Activated CD4-positive, alpha-beta T cell treated with anti-CD3 and anti-CD28 coated beads for 4 hours (primary cell): ENCODE results near the gene MAP2K2.

Experiments used
- DNase-seq, 2 donors: peaks; one replicate each; pipeline ENCODE4 v3.0.0-alpha.2; 2020

Gene MAP2K2

GRCh38 chr19:4097501-4097900 is 26.4 kb downstream of the MAP2K2 start:
- DNase-seq = no peak

DNA sequence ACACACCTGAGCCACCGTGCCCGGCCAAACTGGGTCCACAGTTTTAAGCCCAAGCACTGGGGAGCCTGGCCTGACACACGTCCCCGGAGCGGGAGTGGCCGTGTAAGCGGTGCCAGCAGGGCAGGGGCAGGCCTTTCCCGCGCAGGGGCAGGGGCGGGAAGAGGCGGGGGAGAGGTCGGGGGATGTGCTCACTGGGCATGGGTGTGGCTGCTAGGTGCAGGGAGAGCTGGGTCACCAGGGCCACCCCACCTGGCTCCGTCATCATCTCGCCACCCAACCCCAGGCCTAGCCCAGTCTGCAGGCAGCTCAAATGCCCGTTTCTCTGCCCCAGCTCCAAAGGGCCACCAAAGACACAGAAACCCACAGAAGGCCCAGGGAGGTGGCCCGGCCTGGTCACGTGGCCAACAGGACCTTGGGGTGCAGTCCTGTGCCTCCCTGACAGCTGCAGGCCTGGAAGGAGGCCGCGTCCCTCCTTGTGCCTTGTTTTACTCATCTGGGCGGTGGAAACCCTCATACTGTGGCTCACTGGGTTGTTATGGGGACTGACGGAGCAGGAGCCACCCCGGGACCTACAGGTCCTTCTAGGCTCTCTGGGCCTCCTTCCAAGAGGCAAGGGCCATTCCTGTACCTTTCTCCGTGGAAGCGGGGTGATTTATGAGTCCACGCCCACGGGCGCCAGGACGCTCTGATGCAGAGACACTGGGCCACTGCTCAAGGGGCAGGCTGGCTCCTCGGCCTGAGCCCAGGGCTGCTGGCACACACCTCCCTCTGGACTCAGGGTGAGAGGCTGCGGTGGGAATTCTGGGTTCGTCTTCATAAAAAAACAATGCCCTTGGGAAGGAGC is 27.7 kb downstream of the MAP2K2 start:
- no peak for DNase-seq

- no peak for DNase-seq
Measured at GRCh38 chr19:4095488-4095844, 28.5 kb downstream of the MAP2K2 start.

DNA sequence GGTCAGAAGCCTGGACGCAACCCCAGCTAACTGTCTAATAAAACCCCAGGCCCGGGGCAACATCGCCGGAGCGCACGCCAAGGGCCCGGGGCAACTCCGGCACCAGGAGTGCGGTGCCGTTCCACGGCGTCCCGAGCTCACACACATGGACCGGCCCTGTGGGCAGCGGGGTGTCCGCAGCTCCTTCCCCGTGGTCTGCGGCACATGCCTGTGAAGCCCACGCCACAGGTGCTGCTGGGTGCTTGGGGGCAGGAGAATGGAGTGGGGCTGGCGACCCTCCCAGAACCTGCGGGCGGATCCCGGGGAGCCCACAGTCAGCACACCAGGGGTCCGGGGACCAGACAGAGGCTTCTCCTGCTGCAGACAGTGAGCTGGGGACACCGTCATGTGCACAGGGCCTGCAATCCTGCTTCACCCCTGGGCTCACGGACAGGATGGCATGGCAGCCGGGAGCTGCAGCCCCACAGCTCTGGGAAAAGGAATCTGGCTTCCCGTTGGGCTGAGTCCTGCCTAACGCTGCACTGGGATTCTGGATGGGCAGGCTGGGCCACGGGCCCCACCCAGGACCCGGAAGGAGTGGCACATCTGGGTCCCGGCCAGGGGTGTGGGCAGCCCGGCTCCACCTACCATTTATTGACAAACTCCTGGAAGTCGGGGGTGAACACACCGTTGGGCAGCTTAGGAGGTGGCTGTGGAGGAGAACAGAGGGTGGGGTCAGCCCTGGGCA is 29.0 kb downstream of the MAP2K2 start:
- DNase-seq = no peak

DNA sequence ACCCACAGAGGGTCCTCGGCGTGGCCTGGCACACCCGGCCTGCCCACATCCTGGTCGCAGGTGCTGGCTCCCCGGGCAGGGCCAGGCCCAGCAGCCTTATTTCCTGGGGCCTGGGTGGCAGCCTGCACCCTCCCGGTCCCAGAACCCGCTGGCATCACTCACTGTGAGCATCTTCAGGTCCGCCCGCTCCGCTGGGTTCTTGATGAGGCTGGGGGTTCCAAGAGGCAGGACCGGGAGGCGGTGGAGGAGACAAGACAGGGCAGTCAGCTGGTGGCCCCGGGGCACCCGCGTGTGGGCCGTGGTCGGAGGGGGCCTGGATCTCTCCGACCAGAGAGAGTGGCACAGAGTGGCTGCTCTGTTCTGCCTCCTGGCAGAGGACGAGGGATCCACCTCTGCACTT is 29.6 kb downstream of the MAP2K2 start:
- no peak for DNase-seq

GRCh38 chr19:4093643-4094175 is 30.2 kb downstream of the MAP2K2 start:
- no peak for DNase-seq

- no peak for DNase-seq
Measured at GRCh38 chr19:4090356-4091220, 33.3 kb downstream of the MAP2K2 start.

- no peak for DNase-seq
Measured at GRCh38 chr19:4089946-4090345, 34.0 kb downstream of the MAP2K2 start.

- DNase-seq = peak in 1 of 2 donors; percentile 29
Measured at GRCh38 chr19:4089400-4089908, 34.5 kb downstream of the MAP2K2 start.

- no peak for DNase-seq
Measured at GRCh38 chr19:4088975-4089374, 34.9 kb downstream of the MAP2K2 start.

DNA sequence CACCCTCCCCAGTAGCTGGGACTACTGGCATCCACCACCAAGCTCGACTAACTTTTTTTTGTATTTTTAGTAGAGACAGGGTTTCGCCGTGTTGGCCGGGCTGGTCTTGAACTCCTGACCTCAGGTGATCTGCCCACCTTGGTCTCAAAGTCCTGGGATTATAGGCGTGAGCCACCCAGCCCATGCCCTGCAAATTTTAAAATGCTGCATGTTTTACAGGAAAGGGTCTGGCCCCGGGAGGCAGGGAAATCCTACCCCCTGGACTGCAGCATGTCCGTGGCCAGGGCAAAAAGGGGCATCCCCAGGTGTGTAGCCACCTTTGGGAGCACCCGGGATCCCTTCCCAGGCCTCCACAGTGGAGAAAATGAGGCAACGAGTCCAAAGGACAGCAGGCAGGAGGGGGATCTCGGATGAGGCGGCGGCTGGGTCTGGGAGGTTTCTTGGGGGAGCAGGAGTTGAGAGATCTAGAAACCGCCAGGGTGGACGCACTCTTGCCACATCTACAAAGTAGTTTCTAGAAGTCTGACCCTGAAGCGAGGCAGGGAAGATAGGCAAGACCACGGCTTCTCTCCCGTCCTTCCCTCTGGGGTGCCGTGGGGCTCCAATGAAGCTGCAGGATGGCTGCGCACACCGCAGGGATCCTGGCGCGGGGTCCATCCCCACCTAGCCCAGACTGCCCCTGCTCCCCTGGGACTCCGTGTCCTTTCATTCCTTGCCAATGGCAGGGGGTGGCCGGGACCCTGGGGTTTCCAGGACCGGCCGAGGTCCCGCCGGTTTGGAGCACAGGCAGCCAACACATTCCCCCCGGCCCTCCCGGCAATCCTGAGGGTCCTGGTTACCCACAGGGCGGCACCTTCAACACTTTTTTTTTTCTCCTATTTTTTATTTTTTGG is 35.9 kb downstream of the MAP2K2 start:
- DNase-seq = no peak

- DNase-seq = no peak
Measured at GRCh38 chr19:4086411-4086867, 37.5 kb downstream of the MAP2K2 start.

GRCh38 chr19:4084547-4084877 is 39.4 kb downstream of the MAP2K2 start:
- DNase-seq = no peak

DNA sequence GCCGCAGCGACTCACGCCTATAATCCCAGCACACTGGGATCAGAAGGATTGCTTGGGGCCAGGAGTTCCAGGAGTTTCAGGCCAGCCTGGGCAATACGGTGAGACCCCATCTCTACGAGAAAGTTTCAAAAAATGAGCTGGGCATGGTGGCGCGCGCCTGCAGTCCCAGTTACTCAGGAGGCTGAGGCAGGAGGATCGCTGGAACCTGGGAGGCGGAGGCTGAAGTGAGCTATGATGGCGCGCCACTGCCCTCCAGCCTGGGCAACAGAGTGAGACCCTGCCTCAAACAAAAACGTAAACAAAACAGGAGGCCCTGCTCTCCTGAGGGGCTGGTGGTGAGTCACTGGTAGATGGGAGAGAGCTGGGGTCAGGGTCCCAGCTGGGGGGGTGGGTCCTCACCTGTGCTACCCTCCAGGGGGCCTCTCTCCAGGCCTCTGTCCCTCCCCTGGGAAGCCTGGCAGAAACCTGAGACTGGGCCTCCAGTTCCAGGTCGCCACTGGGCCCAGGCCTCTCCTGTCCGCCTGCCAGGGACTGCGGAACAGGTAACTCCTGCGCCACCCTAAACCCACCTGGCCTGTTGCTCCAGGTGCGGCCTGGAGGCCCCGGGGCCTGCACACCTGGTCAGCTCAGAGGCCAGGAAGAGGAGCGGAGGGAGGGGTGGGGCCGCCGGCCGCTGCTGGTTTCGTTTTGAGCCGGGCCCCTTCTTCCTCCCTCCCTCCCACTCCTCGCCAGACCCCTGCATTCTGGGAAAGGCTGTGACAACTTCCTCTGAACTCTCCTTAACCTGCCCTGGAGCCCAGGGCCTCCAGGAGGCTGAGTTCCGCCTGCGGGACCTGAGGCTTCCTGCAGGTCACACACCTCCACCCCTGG is 40.0 kb downstream of the MAP2K2 start:
- peak in 1 of 2 donors; percentile 33 for DNase-seq

DNA sequence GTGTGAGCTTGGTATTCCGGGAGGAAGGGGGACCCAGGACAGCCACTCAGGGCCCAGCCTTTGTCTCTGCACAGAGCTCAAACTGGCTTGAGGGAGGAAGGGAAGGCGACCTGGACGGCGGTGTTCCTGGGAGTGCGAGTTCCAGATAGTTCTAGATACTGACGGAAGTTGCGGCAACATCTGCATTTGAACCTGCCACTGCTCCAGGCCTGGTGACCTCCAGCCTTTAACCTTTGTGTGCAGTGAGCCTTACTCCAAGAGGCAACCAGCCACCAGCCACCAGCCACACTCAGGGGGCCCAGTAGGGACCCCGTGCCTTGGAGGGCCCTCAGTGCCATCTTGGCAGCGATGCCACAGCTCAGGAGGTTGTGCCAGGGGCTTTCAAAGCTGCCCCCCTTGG is 41.8 kb downstream of the MAP2K2 start:
- DNase-seq = no peak

GRCh38 chr19:4081441-4082129 is 42.3 kb downstream of the MAP2K2 start:
- DNase-seq = no peak

- no peak for DNase-seq
Measured at GRCh38 chr19:4080473-4080872, 43.4 kb downstream of the MAP2K2 start.

GRCh38 chr19:4077800-4078684 is 45.9 kb downstream of the MAP2K2 start:
- peak; percentile 55 to 59 for DNase-seq

DNA sequence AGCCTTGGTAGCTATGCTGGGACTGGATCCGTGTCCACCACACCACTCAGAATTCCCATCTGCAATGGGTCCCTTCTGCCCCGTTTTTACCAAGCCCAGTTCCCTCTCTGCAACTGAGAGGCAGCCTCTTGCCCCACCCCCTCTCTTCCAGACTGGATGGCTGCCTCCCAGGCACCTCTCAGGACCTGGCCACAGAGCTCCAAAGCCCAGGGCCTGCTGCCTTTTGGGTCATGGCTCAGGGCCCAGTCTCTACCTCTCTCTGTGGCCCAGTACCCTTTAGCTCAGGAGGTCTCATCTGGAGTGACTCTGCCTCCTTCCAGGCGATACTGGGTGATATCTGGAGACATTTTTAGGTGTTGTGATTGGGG is 46.9 kb downstream of the MAP2K2 start:
- DNase-seq = no peak
